Activated T-helper 1 cell treated with Interleukin-2 at 50 U/mL for 16 hours (primary cell): ENCODE results near the gene SYT9.

ENCODE experiments used
- DNase-seq: peaks from one replicate; pipeline ENCODE4 v3.0.0-alpha.2; 2020; ENCODE audit warnings: low read depth

The SYT9 gene

DNA sequence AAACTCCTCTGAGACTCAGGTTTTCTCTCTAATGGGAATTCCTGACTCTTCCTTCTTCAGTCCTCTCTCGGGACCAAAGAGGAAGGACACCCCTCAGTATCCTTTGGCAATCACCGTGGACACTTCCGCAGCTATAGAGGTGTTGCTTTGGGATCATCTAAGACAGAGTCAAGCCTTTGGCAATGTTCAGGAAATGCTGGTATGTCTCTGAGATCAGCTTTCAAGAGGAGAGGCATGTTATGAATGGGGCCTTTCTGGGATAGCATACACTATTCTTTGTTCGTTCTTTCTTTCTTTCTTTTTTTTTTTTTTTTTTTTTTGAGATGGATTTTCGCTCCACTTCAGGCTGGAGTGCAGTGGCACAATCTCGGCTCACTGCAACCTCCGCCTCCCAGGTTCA is 219.4 kb downstream of the SYT9 start:
- DNase-seq, result no peak

GRCh38 chr11:7473717-7474116 is 222.0 kb downstream of the SYT9 start:
- no peak for DNase-seq

GRCh38 chr11:7480113-7480512 is 228.4 kb downstream of the SYT9 start:
- DNase-seq, result no peak

DNA sequence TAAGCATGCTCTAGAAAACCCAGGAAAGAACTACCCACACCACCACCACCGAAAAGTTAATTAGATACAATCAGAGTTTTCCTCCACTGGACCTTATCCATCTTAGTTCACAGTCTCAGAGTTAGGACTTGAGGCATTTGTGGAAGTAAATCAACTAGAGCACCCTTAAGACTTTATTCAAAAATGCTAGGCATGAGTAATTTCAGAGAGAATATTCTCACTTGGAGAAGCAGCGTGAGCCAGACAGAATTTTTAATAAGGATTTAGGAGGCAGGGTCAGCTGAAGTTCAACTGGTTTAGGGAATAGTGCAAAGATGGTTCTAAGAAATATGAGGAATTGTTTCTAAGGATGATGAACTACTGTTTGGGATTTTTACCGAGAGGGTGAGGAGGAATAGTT is 232.4 kb downstream of the SYT9 start:
- no peak for DNase-seq

- DNase-seq, result no peak
Measured at GRCh38 chr11:7484645-7485044, 232.9 kb downstream of the SYT9 start.

GRCh38 chr11:7485186-7486097 is 233.7 kb downstream of the SYT9 start, which contains the start of gene OLFML1:
Gene OLFML1 (plus strand): TSS chr11:7485506. CDS start chr11:7485876, 370 bp downstream.
- no peak for DNase-seq

GRCh38 chr11:7486098-7486780 is 234.5 kb downstream of the SYT9 start:
- DNase-seq, result no peak

DNA sequence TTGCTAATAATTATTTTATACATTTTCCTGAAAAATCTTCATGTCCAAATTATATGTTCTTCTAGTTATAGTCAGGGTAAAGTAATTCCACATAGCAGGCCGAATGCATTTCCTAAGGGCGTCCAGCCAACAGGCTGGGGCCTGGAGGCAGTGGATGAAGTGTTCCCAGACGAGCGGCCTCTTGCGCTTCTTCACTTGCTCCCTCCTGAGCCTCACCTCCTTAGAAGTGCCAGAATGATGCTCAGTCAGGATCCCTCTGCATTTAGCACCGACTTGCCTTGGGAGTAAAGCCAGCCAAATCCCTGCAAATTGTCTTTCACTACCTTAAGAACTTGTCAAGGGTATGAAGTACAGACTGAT is 235.1 kb downstream of the SYT9 start:
- no peak for DNase-seq

- DNase-seq, result no peak
Measured at GRCh38 chr11:7487360-7487759, 235.7 kb downstream of the SYT9 start.

DNA sequence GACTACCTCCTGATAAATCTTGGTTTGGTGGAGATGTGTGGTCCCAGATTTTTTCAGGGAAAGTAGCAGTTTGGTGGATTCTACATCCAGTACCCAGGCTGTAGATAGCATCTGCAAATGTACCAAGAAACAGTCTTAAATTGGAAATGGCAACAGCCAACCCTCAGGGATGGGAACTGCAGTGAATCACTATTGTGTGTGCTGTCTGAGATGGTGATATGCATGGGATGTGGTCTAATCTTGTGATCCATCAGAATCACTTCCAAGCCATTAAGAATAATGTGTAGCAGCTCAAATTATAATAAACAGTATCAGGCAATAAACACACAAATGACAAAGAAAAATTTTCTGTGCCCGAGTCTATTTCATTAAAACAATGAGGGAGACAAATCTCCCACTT is 237.0 kb downstream of the SYT9 start:
- no peak for DNase-seq

- DNase-seq, result no peak
Measured at GRCh38 chr11:7489376-7489775, 237.7 kb downstream of the SYT9 start.

DNA sequence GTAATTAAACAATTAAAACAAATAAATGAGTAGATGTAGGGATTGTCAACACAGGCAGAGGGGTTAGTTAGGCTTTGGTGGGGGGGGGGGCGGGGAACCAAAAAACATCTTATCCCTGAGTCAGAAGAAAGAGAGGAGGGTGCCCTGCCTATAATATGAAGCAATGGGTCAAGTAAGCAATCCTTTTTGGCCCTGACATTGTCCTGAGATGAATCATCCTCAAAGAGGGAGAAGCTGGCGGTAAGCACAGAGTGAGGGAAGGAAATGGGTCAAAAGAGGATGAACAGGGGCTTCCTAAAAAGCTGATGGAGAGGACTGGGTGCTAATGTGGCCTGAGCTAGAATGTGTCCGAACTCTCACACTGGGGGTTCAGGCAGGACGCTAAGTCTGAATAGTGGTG is 238.3 kb downstream of the SYT9 start:
- no peak for DNase-seq

DNA sequence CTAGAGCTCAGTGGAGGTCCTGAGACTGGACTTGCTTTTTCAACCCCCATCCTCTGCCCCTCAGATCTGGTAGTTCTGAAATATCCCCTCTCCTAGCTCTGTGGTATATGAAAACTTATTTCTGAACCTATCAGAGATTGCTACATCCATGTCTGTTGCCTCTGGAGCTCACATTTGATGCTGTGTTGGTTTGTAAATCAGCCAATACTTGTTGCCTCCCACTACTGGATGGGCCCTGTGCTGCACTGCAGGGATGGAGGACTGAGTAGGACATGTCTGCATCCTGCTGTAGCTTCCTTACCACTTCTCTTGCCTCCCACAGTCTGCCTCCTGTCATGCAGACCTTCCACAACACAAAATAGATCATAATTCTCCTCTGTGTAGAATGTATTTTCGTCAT is 238.8 kb downstream of the SYT9 start:
- no peak for DNase-seq

DNA sequence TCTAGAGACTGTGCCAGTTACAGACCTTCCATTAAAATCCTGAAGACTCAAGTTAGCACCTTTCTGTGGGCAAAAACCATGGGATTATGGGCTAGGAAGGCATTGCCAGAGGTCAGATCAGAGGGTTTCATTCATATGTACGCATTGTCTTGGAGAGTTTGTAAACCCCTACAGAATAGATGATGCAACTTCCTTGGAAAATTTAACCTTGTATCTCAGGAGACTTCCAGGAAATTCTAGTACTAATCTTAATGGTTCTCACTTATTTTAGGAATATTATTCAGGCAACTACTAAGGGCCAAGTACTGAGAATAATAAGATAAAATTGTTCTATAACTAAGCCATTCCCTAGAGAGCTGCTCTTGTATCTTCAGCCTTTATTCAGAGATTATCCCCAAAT is 240.5 kb downstream of the SYT9 start:
- no peak for DNase-seq

- DNase-seq, result no peak
Measured at GRCh38 chr11:7493670-7494069, 242.0 kb downstream of the SYT9 start.

DNA sequence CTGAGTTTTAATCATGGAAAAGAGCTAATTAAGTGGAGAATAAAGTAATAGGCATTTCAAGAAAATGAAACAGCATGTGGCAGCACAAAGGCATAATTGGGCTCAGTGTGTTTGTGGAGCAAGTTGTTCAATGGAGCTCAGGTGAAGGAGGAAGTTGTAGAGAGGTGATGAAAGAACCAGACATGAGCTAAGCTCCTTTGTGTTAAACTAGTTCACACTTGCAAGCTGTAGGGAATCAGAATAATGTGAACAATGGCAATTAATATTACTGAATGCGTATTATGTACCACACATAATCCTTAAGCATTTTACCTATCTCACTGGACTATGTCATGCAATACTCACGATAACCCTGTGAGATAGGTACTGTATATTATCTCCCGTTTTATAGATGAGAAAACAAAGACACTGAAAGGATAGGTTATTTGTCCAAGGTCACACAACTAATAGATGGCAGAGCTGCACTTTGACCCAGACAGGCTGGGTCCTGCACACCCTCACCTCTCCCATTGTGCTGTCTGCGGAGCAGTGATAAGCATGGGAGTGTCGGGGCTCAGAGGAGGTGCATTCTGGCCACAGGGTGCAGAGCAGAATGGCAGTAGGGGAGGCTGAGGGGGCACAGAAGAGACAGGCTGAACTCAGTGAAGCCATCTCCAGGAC is 242.5 kb downstream of the SYT9 start:
- no peak for DNase-seq

- DNase-seq, result no peak
Measured at GRCh38 chr11:7495882-7496551, 244.3 kb downstream of the SYT9 start.

- DNase-seq, result no peak
Measured at GRCh38 chr11:7498193-7498592, 246.5 kb downstream of the SYT9 start.

- DNase-seq, result no peak
Measured at GRCh38 chr11:7499081-7499480, 247.4 kb downstream of the SYT9 start.

- DNase-seq, result no peak
Measured at GRCh38 chr11:7500251-7500650, 248.5 kb downstream of the SYT9 start.

DNA sequence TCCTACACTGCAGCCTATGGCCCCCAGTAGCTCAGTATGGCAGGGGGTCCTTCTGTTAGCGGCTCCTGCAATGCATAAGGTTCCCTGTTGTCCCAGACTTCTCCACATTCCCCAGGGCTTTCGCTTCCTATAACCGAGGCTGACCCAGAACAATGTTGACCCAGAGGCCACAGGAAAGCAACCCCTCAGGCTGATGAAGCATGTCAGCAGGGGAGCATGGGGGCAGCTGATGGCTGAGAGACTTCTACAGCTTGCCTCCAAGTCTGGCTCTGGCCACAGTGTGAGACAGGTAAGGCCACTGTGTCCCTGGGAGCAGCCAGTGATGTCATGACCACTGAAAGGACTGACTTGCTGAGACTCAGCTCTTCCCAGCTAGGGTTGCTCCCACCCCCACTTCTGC is 249.5 kb downstream of the SYT9 start:
- no peak for DNase-seq

DNA sequence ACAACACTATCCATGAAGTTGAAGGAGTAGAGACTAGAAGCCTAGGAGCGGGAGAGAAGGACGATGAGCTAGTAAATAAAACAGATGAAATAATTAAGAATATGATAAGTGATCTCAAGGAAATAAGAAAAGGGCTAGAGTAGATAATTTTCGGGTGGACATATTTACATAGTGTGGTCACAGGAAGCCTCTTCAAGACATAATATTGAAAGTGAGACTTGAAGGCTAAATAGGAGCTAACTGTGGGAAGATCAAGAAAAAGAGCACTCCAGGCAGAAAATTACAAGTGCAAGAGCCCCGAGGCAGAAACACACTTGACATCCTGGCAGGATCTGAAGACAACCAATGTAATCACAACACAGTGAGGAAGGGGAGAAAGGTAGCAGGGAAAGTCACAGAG is 250.2 kb downstream of the SYT9 start:
- DNase-seq, result no peak
